Measurements from ENCODE around the gene EPS8L3. TPM values are rescaled to one million over a fixed set of nuclear protein-coding genes. Genes with fewer than 3 reads are reported as not detected.
"Not testable (repeated sequence)": the region's sequence is repeated elsewhere in the genome, so short reads cannot be mapped to it uniquely, and the experiment has no call there.

EPS8L3 gene
- polyA plus RNA-seq, 1 donor = 343 TPM

DNA sequence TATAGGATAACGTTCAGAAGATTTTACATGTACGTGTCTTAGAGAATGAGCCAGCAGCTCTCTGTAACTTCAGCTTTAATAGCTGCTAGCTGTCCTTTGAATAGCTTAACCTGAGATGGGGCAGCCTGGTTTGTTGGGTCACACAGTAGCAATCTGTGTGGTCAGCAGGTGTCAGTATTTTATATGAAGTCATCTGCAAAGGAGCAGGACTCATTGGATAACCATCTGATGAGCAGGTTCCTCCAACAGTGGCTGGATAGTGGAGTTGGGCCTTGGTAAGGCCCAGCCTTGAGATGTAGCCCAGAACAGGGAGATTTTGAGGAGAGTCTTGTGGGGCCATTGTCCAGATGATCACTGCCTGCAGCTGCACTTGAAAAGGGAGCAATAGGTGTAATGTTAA lies 45.2 kb downstream of the EPS8L3 start:
- peak; percentile 31 to 38 for DNase-seq
- WGBS (ENCODE audit: insufficient coverage, low lambda C conversion rate) = no CpG with 5 or more reads among the region's 2 CpGs
- H3K4me3 ChIP-seq (ENCODE audit: low read length) = no peak overlapping the region
- no peaks in the 10 kb centered on the region for H3K9me3 ChIP-seq (ENCODE audit: control insufficient read depth, low read depth, low read length)
- H3K27me3 ChIP-seq (ENCODE audit: control insufficient read depth, insufficient read depth, low read length) = no peaks in the 10 kb centered on the region
- no peaks in the 10 kb centered on the region for H3K36me3 ChIP-seq (ENCODE audit: control insufficient read depth, insufficient read depth, low read length)
- peaks cover 5% of the 10 kb centered on the region for H3K4me1 ChIP-seq (ENCODE audit: control insufficient read depth, insufficient read depth, low read length)
- H3K27ac ChIP-seq (ENCODE audit: low read length) = no peak overlapping the region

- Histone ChIP-seq H3K27me3 (ENCODE audit: control insufficient read depth, insufficient read depth, low read length) (no peaks in the 10 kb centered on the region), H3K27ac (ENCODE audit: low read length) (no peak overlapping the region), H3K4me3 (ENCODE audit: low read length) (no peak overlapping the region), H3K4me1 (ENCODE audit: control insufficient read depth, insufficient read depth, low read length) (peaks cover 5% of the 10 kb centered on the region), H3K36me3 (ENCODE audit: control insufficient read depth, insufficient read depth, low read length) (no peaks in the 10 kb centered on the region), H3K9me3 (ENCODE audit: control insufficient read depth, low read depth, low read length) (no peaks in the 10 kb centered on the region)
- DNase-seq = no peak
- WGBS (ENCODE audit: insufficient coverage, low lambda C conversion rate) = 100% methylated on average over 1 of the region's 5 CpGs
Observed at GRCh38 chr1:109717729-109718128, 46.0 kb downstream of the EPS8L3 start.

GRCh38 chr1:109716570-109717090 lies 47.1 kb downstream of the EPS8L3 start:
- H3K9me3 ChIP-seq (ENCODE audit: control insufficient read depth, low read depth, low read length) = no peaks in the 10 kb centered on the region
- DNase-seq = peak in 1 of 2 donors; percentile 1
- H3K36me3 ChIP-seq (ENCODE audit: control insufficient read depth, insufficient read depth, low read length) = no peaks in the 10 kb centered on the region
- H3K4me3 ChIP-seq (ENCODE audit: low read length) = no peak overlapping the region
- H3K27ac ChIP-seq (ENCODE audit: low read length) = no peak overlapping the region
- no CpG with 5 or more reads among the region's 3 CpGs for WGBS (ENCODE audit: insufficient coverage, low lambda C conversion rate)
- H3K4me1 ChIP-seq (ENCODE audit: control insufficient read depth, insufficient read depth, low read length) = peaks cover 5% of the 10 kb centered on the region
- H3K27me3 ChIP-seq (ENCODE audit: control insufficient read depth, insufficient read depth, low read length) = no peaks in the 10 kb centered on the region

GRCh38 chr1:109716121-109716520 lies 47.6 kb downstream of the EPS8L3 start:
- no peaks in the 10 kb centered on the region for H3K27me3 ChIP-seq (ENCODE audit: control insufficient read depth, insufficient read depth, low read length)

GRCh38 chr1:109714661-109715372 lies 48.9 kb downstream of the EPS8L3 start:
- WGBS (ENCODE audit: insufficient coverage, low lambda C conversion rate) = 80% methylated on average over 1 of the region's 12 CpGs

More at GRCh38 chr1:109716121-109716520, 47.6 kb downstream of the EPS8L3 start:
- DNase-seq = peak in 1 of 2 donors; percentile 0
- Histone ChIP-seq H3K9me3 (ENCODE audit: control insufficient read depth, low read depth, low read length) (no peaks in the 10 kb centered on the region), H3K36me3 (ENCODE audit: control insufficient read depth, insufficient read depth, low read length) (no peaks in the 10 kb centered on the region), H3K4me1 (ENCODE audit: control insufficient read depth, insufficient read depth, low read length) (peaks cover 5% of the 10 kb centered on the region), H3K27ac (ENCODE audit: low read length) (no peak overlapping the region), H3K4me3 (ENCODE audit: low read length) (no peak overlapping the region)
- WGBS (ENCODE audit: insufficient coverage, low lambda C conversion rate) = no CpG with 5 or more reads among the region's 3 CpGs

GRCh38 chr1:109713636-109714035 lies 50.1 kb downstream of the EPS8L3 start:
- Histone ChIP-seq H3K4me3 (ENCODE audit: low read length) (no peak overlapping the region), H3K36me3 (ENCODE audit: control insufficient read depth, insufficient read depth, low read length) (no peaks in the 10 kb centered on the region), H3K4me1 (ENCODE audit: control insufficient read depth, insufficient read depth, low read length) (no peaks in the 10 kb centered on the region), H3K27ac (ENCODE audit: low read length) (no peak overlapping the region), H3K27me3 (ENCODE audit: control insufficient read depth, insufficient read depth, low read length) (no peaks in the 10 kb centered on the region), H3K9me3 (ENCODE audit: control insufficient read depth, low read depth, low read length) (peaks cover 3% of the 10 kb centered on the region)
- DNase-seq = peak in 1 of 2 donors; percentile 1
- no CpG with 5 or more reads among the region's 5 CpGs for WGBS (ENCODE audit: insufficient coverage, low lambda C conversion rate)

More at GRCh38 chr1:109714661-109715372, 48.9 kb downstream of the EPS8L3 start:
- no peak overlapping the region for H3K4me3 ChIP-seq (ENCODE audit: low read length)
- H3K27me3 ChIP-seq (ENCODE audit: control insufficient read depth, insufficient read depth, low read length) = no peaks in the 10 kb centered on the region
- H3K4me1 ChIP-seq (ENCODE audit: control insufficient read depth, insufficient read depth, low read length) = no peaks in the 10 kb centered on the region
- H3K36me3 ChIP-seq (ENCODE audit: control insufficient read depth, insufficient read depth, low read length) = no peaks in the 10 kb centered on the region
- no peaks in the 10 kb centered on the region for H3K9me3 ChIP-seq (ENCODE audit: control insufficient read depth, low read depth, low read length)
- DNase-seq = peak in 1 of 2 donors; percentile 1
- H3K27ac ChIP-seq (ENCODE audit: low read length) = no peak overlapping the region

- peaks cover 3% of the 10 kb centered on the region for H3K9me3 ChIP-seq (ENCODE audit: control insufficient read depth, low read depth, low read length)
- no peaks in the 10 kb centered on the region for H3K36me3 ChIP-seq (ENCODE audit: control insufficient read depth, insufficient read depth, low read length)
- H3K27me3 ChIP-seq (ENCODE audit: control insufficient read depth, insufficient read depth, low read length) = no peaks in the 10 kb centered on the region
- no peak overlapping the region for H3K27ac ChIP-seq (ENCODE audit: low read length)
- DNase-seq = no peak
- no CpG with 5 or more reads among the region's 22 CpGs for WGBS (ENCODE audit: insufficient coverage, low lambda C conversion rate)
- peak overlapping the region; percentile 39 for H3K4me3 ChIP-seq (ENCODE audit: low read length)
- no peaks in the 10 kb centered on the region for H3K4me1 ChIP-seq (ENCODE audit: control insufficient read depth, insufficient read depth, low read length)
Observed at GRCh38 chr1:109712321-109712864, 51.3 kb downstream of the EPS8L3 start.

GRCh38 chr1:109711593-109712320 lies 52.0 kb downstream of the EPS8L3 start, which contains the start of gene GSTM5:
TSS of gene GSTM5 (plus strand) at chr1:109712251. CDS start at chr1:109712313, 62 bp downstream.
- H3K4me3 ChIP-seq (ENCODE audit: low read length) = peak within 1 kb of the TSS; percentile 39
- H3K36me3 ChIP-seq (ENCODE audit: control insufficient read depth, insufficient read depth, low read length); H3K4me1 ChIP-seq (ENCODE audit: control insufficient read depth, insufficient read depth, low read length); H3K27me3 ChIP-seq (ENCODE audit: control insufficient read depth, insufficient read depth, low read length); H3K9me3 ChIP-seq (ENCODE audit: control insufficient read depth, low read depth, low read length); H3K27ac ChIP-seq (ENCODE audit: low read length): not testable (repeated sequence)
- peak in 1 of 2 donors; percentile 3 for DNase-seq
- no CpG with 5 or more reads among the region's 33 CpGs for WGBS (ENCODE audit: insufficient coverage, low lambda C conversion rate)

DNA sequence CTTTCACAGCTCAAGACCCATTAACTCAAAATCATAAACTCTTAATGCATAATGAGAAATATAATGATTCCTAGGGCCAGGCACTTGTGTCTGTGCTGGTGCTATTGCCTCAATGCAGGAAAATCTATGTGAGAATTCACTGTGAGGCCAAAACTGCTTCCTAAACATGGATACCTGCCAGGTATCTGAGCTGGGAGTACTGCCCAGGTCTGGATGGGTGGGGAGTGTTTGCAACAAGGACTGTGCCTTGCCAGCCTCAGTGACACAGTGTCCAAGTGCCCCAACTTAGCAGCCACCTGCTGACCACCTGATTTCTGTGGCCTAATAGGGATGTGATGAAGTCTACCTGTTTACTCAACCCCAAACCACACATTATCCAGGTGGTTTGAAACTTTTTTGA lies 53.9 kb downstream of the EPS8L3 start:
- H3K9me3 ChIP-seq (ENCODE audit: control insufficient read depth, low read depth, low read length); H3K27ac ChIP-seq (ENCODE audit: low read length); H3K4me1 ChIP-seq (ENCODE audit: control insufficient read depth, insufficient read depth, low read length); DNase-seq; H3K36me3 ChIP-seq (ENCODE audit: control insufficient read depth, insufficient read depth, low read length); H3K4me3 ChIP-seq (ENCODE audit: low read length); H3K27me3 ChIP-seq (ENCODE audit: control insufficient read depth, insufficient read depth, low read length): not testable (repeated sequence)

DNA sequence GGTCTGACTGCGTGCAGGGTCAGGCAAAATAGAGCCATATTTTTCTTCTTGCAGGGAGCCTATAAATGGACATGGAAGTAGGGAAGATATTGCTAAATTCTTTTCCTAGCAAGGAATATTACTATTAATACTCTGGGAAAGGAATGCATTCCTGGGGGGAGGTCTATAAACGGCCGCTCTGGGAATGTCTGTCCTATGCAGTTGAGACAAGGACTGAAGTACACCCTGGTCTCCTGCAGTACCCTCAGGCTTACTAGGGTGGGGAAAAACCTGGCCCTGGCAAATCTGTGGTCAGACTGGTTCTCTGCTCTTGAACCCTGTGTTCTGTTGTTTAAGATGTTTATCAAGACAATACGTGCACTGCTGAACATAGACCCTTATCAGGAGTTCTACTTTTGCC lies 54.8 kb downstream of the EPS8L3 start:
- 75% methylated on average over 2 of the region's 4 CpGs for WGBS (ENCODE audit: insufficient coverage, low lambda C conversion rate)
- H3K27ac ChIP-seq (ENCODE audit: low read length) = not testable (repeated sequence)

More for the DNA sequence above, 54.8 kb downstream of the EPS8L3 start:
- not testable (repeated sequence) for H3K4me3 ChIP-seq (ENCODE audit: low read length); H3K9me3 ChIP-seq (ENCODE audit: control insufficient read depth, low read depth, low read length); H3K36me3 ChIP-seq (ENCODE audit: control insufficient read depth, insufficient read depth, low read length); DNase-seq; H3K27me3 ChIP-seq (ENCODE audit: control insufficient read depth, insufficient read depth, low read length); H3K4me1 ChIP-seq (ENCODE audit: control insufficient read depth, insufficient read depth, low read length)
